ENCODE data around the gene FMN1. TPM values are rescaled to one million over a fixed set of nuclear protein-coding genes. Genes with fewer than 3 reads are reported as not detected.

Gene FMN1
- total and polyA plus RNA-seq, 10 donors = 0.43 to 42.1 (median 8.6) TPM

- intact Hi-C loops (cut with DNase I; ENCODE audit: low total_unique reads) = no loop called here
Measured at GRCh38 chr15:33083232-33084081, 111.1 kb downstream of the FMN1 start.

GRCh38 chr15:33080006-33080405 is 114.5 kb downstream of the FMN1 start:
- TF ChIP-seq POLR2A (IDR thresholded peaks at IDR 0.05) (no peak), POLR2AphosphoS5 (IDR thresholded peaks at IDR 0.05) (no peak), CTCF (IDR thresholded peaks at IDR 0.05 in 8 of 11, conservative IDR thresholded peaks at IDR 0.05 in 3 of 11) (no peak)
- WGBS, 5 donors = 76 to 85% (median 80%) methylated on average over 4 of the region's 4 CpGs
- Histone ChIP-seq H3K36me3 (no peaks in the 10 kb centered on the region), H3K4me1 (no peaks in the 10 kb centered on the region), H3K27ac (no peak overlapping the region), H3K9me3 (no peaks in the 10 kb centered on the region), H3K4me3 (no peak overlapping the region), H3K27me3 (replicated peaks in 1 of 7) (peaks cover 0 to 7% (median 0%) of the 10 kb centered on the region in 7 donors)
- intact Hi-C loops (cut with DNase I; ENCODE audit: low total_unique reads) = no loop called here
- DNase-seq = no peak

More at GRCh38 chr15:33083232-33084081, 111.1 kb downstream of the FMN1 start:
- no peak for DNase-seq
- no peak overlapping the region for H3K27ac ChIP-seq
- H3K4me1 ChIP-seq = no peaks in the 10 kb centered on the region
- H3K9me3 ChIP-seq = no peaks in the 10 kb centered on the region
- no peak overlapping the region for H3K4me3 ChIP-seq
- H3K27me3 ChIP-seq (replicated peaks in 1 of 7) = peaks cover 0 to 5% (median 0%) of the 10 kb centered on the region in 7 donors
- WGBS, 5 donors = 62 to 84% (median 73%) methylated on average over 6 of the region's 6 CpGs
- TF ChIP-seq POLR2A (IDR thresholded peaks at IDR 0.05) (no peak), CTCF (IDR thresholded peaks at IDR 0.05 in 8 of 11, conservative IDR thresholded peaks at IDR 0.05 in 3 of 11) (no peak), POLR2AphosphoS5 (IDR thresholded peaks at IDR 0.05) (no peak)
- no peaks in the 10 kb centered on the region for H3K36me3 ChIP-seq

- TF ChIP-seq POLR2A (IDR thresholded peaks at IDR 0.05) (no peak), CTCF (IDR thresholded peaks at IDR 0.05 in 8 of 11, conservative IDR thresholded peaks at IDR 0.05 in 3 of 11) (no peak), POLR2AphosphoS5 (IDR thresholded peaks at IDR 0.05) (no peak)
- Histone ChIP-seq H3K9me3 (no peaks in the 10 kb centered on the region), H3K27me3 (replicated peaks in 1 of 7) (peaks cover 0 to 7% (median 0%) of the 10 kb centered on the region in 7 donors), H3K36me3 (no peaks in the 10 kb centered on the region), H3K4me3 (no peak overlapping the region), H3K4me1 (no peaks in the 10 kb centered on the region), H3K27ac (no peak overlapping the region)
- WGBS, 5 donors = 79 to 93% (median 87%) methylated on average over 2 of the region's 2 CpGs
- DNase-seq = no peak
- intact Hi-C loops (cut with DNase I; ENCODE audit: low total_unique reads) = no loop called here
Measured at GRCh38 chr15:33078607-33079006, 115.9 kb downstream of the FMN1 start.

- Histone ChIP-seq H3K9me3 (no peaks in the 10 kb centered on the region), H3K4me1 (no peaks in the 10 kb centered on the region), H3K27ac (no peak overlapping the region), H3K36me3 (no peaks in the 10 kb centered on the region), H3K4me3 (no peak overlapping the region), H3K27me3 (replicated peaks in 1 of 7) (peaks cover 0 to 7% (median 0%) of the 10 kb centered on the region in 7 donors)
- 76 to 82% (median 80%) methylated on average over 7 of the region's 7 CpGs for WGBS, 5 donors
- no peak for DNase-seq
- TF ChIP-seq POLR2A (IDR thresholded peaks at IDR 0.05) (no peak), CTCF (IDR thresholded peaks at IDR 0.05 in 8 of 11, conservative IDR thresholded peaks at IDR 0.05 in 3 of 11) (no peak), POLR2AphosphoS5 (IDR thresholded peaks at IDR 0.05) (no peak)
- intact Hi-C loops (cut with DNase I; ENCODE audit: low total_unique reads) = no loop called here
Measured at GRCh38 chr15:33076937-33077336, 117.6 kb downstream of the FMN1 start.
